HCT116 (cell line): ENCODE data around the gene LY6G5B. TPM values are rescaled to one million over a fixed set of nuclear protein-coding genes. Genes with fewer than 3 reads are reported as not detected.

Experiments used
- ATAC-seq: fragments of 200-7000 bp; cut with Tn5 transposase; 2 replicates; pipeline ENCODE4 v1.9.1; 2020; ENCODE audit warnings: mild to moderate bottlenecking, moderate library complexity
- BruUV-seq: library from RNA; stranded (reverse); fragments of 400-500 nt; replicated peaks from 2 replicates; lab custom pipeline; 2021; lab: Mats Ljungman, UMichigan
- CTCF ChIA-PET: fragments of 300-600 bp; sonication (Branson Sonifier 250); formaldehyde crosslinking; loops from one replicate; lab custom pipeline; 2021; ENCODE audit warnings: antibody characterized with exemption; lab: Charles Lee
- POLR2A ChIA-PET: fragments of 300-600, 350-600 bp; sonication (Branson Sonifier 250); formaldehyde crosslinking; loops from one replicate; lab custom pipeline; 2021; ENCODE audit warnings: antibody characterized with exemption; lab: Charles Lee
- RAD21 ChIA-PET, 2 experiments: fragments of 300-600 bp; sonication (Branson Sonifier 250); formaldehyde crosslinking; loops; one replicate each; lab custom pipeline; 2023; ENCODE audit warnings: low total read pairs in 2 of 2; ENCODE audit not compliant: uncharacterized antibody in 2 of 2, unreplicated experiment in 2 of 2, low non-redundant PET in 1 of 2; lab: Charles Lee
- DNase-seq: peaks from one replicate; pipeline ENCODE4 v3.0.0-alpha.2; 2010; ENCODE audit warnings: low read depth, low spot score
- H2AFZ ChIP-seq: fragments of 200-600 bp; shearing (Covaris generic), sonication (generic); 2 replicates; pipeline ENCODE4 v1.6.1; 2017; ENCODE audit warnings: low read depth, mixed run types, mixed read lengths, antibody characterized with exemption, low read length; ENCODE audit not compliant: poor library complexity, severe bottlenecking
- H3K27ac ChIP-seq: 2 replicates; pipeline ENCODE4 v1.5.1; 2012; ENCODE audit warnings: low read depth, low read length
- H3K27me3 ChIP-seq: fragments of 200-600 bp; sonication (generic); 2 replicates; pipeline ENCODE4 v1.6.1; 2016; ENCODE audit warnings: mixed run types, low read length, mixed read lengths; ENCODE audit not compliant: insufficient read depth
- H3K36me3 ChIP-seq, 2 experiments: fragments of 200-500 bp in 1 of 2; fragments of 200-600 bp in 1 of 2; sonication (Bioruptor generic) in 1 of 2; sonication (generic) in 1 of 2; 2 replicates each; pipeline versions ENCODE4 v1.5.1 to v1.6.1; 2014 to 2016; ENCODE audit warnings: low read length in 2 of 2, inconsistent platforms in 1 of 2, mixed read lengths in 1 of 2, mixed run types in 1 of 2; ENCODE audit not compliant: insufficient read depth in 2 of 2, control insufficient read depth in 1 of 2
- H3K4me1 ChIP-seq, 2 experiments: fragments of 200-600 bp in 1 of 2; sonication (generic) in 1 of 2; 2 replicates each; pipeline versions ENCODE4 v1.5.1 to v1.6.1; 2012 to 2017; ENCODE audit warnings: low read length in 2 of 2, inconsistent platforms in 1 of 2, mild to moderate bottlenecking in 1 of 2, mixed read lengths in 1 of 2, mixed run types in 1 of 2, moderate library complexity in 1 of 2; ENCODE audit not compliant: insufficient read depth in 2 of 2, control insufficient read depth in 1 of 2
- H3K4me2 ChIP-seq: fragments of 200-600 bp; sonication (generic); 2 replicates; pipeline ENCODE4 v1.6.1; 2017; ENCODE audit warnings: mixed run types, low read length, mixed read lengths
- H3K4me3 ChIP-seq, 2 experiments: fragments of 200-600 bp in 1 of 2; sonication (generic) in 1 of 2; replicated peaks in 1 of 2; 2 replicates each; pipeline ENCODE4 v1.5.1; 2011 to 2016; ENCODE audit warnings: low read length in 2 of 2, control low read depth in 1 of 2, low read depth in 1 of 2, mild to moderate bottlenecking in 1 of 2, mixed read lengths in 1 of 2, mixed run types in 1 of 2
- H3K79me2 ChIP-seq: fragments of 200-600 bp; sonication (generic); 2 replicates; pipeline ENCODE4 v1.6.1; 2017; ENCODE audit warnings: mild to moderate bottlenecking, mixed run types, low read length, moderate library complexity, mixed read lengths; ENCODE audit not compliant: insufficient read depth
- H3K9ac ChIP-seq: fragments of 200-600 bp; sonication (generic); 2 replicates; pipeline ENCODE4 v1.6.1; 2016; ENCODE audit warnings: low read length, mixed read lengths
- H3K9me2 ChIP-seq: fragments of 200-600 bp; sonication (generic), shearing (Covaris generic); 2 replicates; pipeline ENCODE4 v1.6.1; 2017; ENCODE audit warnings: mixed run types, mild to moderate bottlenecking, moderate library complexity; ENCODE audit not compliant: insufficient read depth
- H3K9me3 ChIP-seq, 2 experiments: fragments of 200-500 bp in 1 of 2; fragments of 200-600 bp in 1 of 2; sonication (Bioruptor generic) in 1 of 2; sonication (generic) in 1 of 2; 2 replicates each; pipeline ENCODE4 v1.6.1; 2014 to 2017; ENCODE audit warnings: low read length in 2 of 2, mixed read lengths in 2 of 2, inconsistent platforms in 1 of 2, low read depth in 1 of 2, mild to moderate bottlenecking in 1 of 2, mixed run types in 1 of 2, moderate library complexity in 1 of 2; ENCODE audit not compliant: control insufficient read depth in 1 of 2, insufficient read depth in 1 of 2
- H4K20me1 ChIP-seq: fragments of 200-600 bp; sonication (generic), shearing (Covaris generic); 2 replicates; pipeline ENCODE4 v1.6.1; 2017; ENCODE audit warnings: mixed run types, mild to moderate bottlenecking, moderate library complexity; ENCODE audit not compliant: insufficient read depth
- CEBPB ChIP-seq: IDR thresholded peaks from 2 replicates; pipeline ENCODE4 v1.6.1; 2012; ENCODE audit warnings: low read depth
- ELF1 ChIP-seq: IDR thresholded peaks from 2 replicates; pipeline ENCODE4 v1.6.1; 2012; ENCODE audit warnings: low read depth, borderline replicate concordance
- EZH2 ChIP-seq: fragments of 200-600 bp; sonication (generic); IDR thresholded peaks from 2 replicates; pipeline ENCODE4 v1.6.1; 2017; ENCODE audit warnings: antibody characterized with exemption, mixed run types
- EZH2phosphoT487 ChIP-seq: fragments of 200-600 bp; IDR thresholded peaks from 2 replicates; pipeline ENCODE4 v1.6.1; 2018; ENCODE audit warnings: antibody characterized with exemption, borderline replicate concordance
- FOSL1 ChIP-seq: IDR thresholded peaks from 2 replicates; pipeline ENCODE4 v1.6.1; 2012; ENCODE audit warnings: low read depth
- JUND ChIP-seq: IDR thresholded peaks from 2 replicates; pipeline ENCODE4 v1.6.1; 2012
- POLR2A ChIP-seq: IDR thresholded peaks from 2 replicates; pipeline ENCODE4 v1.7.0; 2011; ENCODE audit warnings: borderline replicate concordance; ENCODE audit not compliant: insufficient read depth, insufficient read length; ENCODE audit errors: extremely low read depth
- POLR2AphosphoS5 ChIP-seq: IDR thresholded peaks from 2 replicates; pipeline ENCODE4 v1.6.1; 2011; ENCODE audit warnings: mild to moderate bottlenecking, low read depth, low read length, moderate library complexity
- RAD21 ChIP-seq: IDR thresholded peaks from 2 replicates; pipeline ENCODE4 v1.6.1; 2012; ENCODE audit warnings: low read depth, mild to moderate bottlenecking
- SRF ChIP-seq: IDR thresholded peaks from 2 replicates; pipeline ENCODE4 v1.6.1; 2012; ENCODE audit warnings: low read depth
- ZFX ChIP-seq: fragments of 450-650 bp; IDR thresholded peaks from 2 replicates; pipeline ENCODE4 v1.6.1; 2017
- intact Hi-C: fragments of 100-400 bp; cut with micrococcal nuclease; formaldehyde crosslinking; loops from 2 replicates; pipeline ENCODE4 v1.10.0; 2022
- total RNA-seq: library from RNA; stranded (reverse); gene quantifications from one replicate; pipeline ENCODE4 v1.2.1, GENCODE V29; 2021; ENCODE audit not compliant: unreplicated experiment
- TF ChIP-seq, protein P1 (sequence below): IDR thresholded peaks from 2 replicates; pipeline ENCODE4 v1.6.1; 2012
- TF ChIP-seq, protein P2 (sequence below): IDR thresholded peaks from 2 replicates; pipeline ENCODE4 v1.6.1; 2012; ENCODE audit warnings: low read depth

The LY6G5B gene
- total RNA-seq, 1 experiment from 2014 or later = 15.4 TPM

DNA sequence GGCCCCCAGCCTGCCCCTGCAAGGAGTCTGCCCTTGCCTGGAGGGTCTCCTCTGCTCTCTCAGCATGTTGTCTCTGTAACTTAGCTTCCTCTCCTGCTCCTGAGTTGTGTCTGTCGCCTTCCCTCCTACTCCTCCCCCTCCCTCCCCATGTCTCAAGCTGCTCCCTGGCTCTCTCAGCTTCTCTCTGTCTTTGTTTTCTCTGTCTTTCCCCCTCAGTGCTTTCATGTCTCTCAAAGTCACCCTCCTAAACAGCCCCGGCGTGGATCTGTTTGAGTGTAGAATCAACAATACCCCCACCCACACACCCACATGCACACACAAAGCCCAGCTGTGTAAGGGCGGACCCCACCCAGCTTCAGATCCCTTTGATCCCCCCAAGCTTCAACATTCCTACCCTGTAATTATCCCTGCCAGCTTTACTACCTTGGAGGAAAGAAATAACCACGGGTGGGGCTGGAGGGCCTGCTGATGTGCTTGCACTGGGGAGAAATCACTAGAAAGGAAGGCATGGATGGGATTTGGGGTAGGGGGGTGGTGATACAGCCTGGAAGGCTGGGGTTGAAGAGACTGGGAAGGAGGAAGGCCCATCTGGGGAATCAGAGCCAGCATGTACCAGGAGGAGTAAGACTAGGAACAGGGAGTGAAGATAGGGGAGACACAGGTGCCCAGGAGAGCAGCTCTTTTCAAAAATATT lies 44.4 kb downstream of the LY6G5B start:
- TF ChIP-seq SRF (no peak), ELF1 (no peak), EZH2phosphoT487 (no peak), RAD21 (no peak), FOSL1 (no peak), EZH2 (no peak), ZFX (no peak), POLR2A (no peak), POLR2AphosphoS5 (no peak), JUND (no peak), CEBPB (no peak)
- TF ChIP-seq, protein P1, sequence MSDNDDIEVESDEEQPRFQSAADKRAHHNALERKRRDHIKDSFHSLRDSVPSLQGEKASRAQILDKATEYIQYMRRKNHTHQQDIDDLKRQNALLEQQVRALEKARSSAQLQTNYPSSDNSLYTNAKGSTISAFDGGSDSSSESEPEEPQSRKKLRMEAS = no peak
- TF ChIP-seq, protein P2, sequence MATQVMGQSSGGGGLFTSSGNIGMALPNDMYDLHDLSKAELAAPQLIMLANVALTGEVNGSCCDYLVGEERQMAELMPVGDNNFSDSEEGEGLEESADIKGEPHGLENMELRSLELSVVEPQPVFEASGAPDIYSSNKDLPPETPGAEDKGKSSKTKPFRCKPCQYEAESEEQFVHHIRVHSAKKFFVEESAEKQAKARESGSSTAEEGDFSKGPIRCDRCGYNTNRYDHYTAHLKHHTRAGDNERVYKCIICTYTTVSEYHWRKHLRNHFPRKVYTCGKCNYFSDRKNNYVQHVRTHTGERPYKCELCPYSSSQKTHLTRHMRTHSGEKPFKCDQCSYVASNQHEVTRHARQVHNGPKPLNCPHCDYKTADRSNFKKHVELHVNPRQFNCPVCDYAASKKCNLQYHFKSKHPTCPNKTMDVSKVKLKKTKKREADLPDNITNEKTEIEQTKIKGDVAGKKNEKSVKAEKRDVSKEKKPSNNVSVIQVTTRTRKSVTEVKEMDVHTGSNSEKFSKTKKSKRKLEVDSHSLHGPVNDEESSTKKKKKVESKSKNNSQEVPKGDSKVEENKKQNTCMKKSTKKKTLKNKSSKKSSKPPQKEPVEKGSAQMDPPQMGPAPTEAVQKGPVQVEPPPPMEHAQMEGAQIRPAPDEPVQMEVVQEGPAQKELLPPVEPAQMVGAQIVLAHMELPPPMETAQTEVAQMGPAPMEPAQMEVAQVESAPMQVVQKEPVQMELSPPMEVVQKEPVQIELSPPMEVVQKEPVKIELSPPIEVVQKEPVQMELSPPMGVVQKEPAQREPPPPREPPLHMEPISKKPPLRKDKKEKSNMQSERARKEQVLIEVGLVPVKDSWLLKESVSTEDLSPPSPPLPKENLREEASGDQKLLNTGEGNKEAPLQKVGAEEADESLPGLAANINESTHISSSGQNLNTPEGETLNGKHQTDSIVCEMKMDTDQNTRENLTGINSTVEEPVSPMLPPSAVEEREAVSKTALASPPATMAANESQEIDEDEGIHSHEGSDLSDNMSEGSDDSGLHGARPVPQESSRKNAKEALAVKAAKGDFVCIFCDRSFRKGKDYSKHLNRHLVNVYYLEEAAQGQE = no peak
- POLR2A ChIA-PET = interaction anchor here (1.0 to 1.2 kb wide), 2 partner anchors 10 to 113 kb away, joined by 5 read pairs; partner anchors contain the start of genes ABHD16A and HSPA1B
- intact Hi-C loops = no loop called here
- peak; percentile 6; the same call in 1 of the 2 replicates for ATAC-seq
- Histone ChIP-seq H3K4me3 (0 out of 4 replicates have a peak overlapping the region, but pooled peaks of 1 of the 2 experiments have one; percentile 15), H3K4me1 (peaks cover 34 to 45% of the 10 kb centered on the region in 2 experiments), H3K27me3 (no peaks in the 10 kb centered on the region), H3K36me3 (no peaks in the 10 kb centered on the region), H3K4me2 (peak overlapping the region; percentile 67), H3K9me3 (no peaks in the 10 kb centered on the region), H3K79me2 (no peaks in the 10 kb centered on the region), H3K27ac (no peak overlapping the region), H3K9ac (peak overlapping the region; percentile 28), H2AFZ (peak overlapping the region; percentile 79), H4K20me1 (no peaks in the 10 kb centered on the region), H3K9me2 (no peaks in the 10 kb centered on the region)
- RAD21 ChIA-PET = no interaction called here
- no TSS peak for BruUV-seq
- no peak for DNase-seq
- CTCF ChIA-PET = no interaction called here
